GM13977 (cell line): ENCODE results near the gene FYB2.

Source experiments
- DNase-seq: peaks from one replicate; pipeline ENCODE4 v3.0.0; 2012; ENCODE audit warnings: low spot score
- CTCF ChIP-seq: IDR thresholded peaks from 2 replicates; pipeline ENCODE4 v1.5.1; 2012; ENCODE audit warnings: mild to moderate bottlenecking, control low read depth; ENCODE audit not compliant: insufficient read depth; ENCODE audit errors: extremely low read depth, missing control alignments
- in situ Hi-C: fragments of 300-500 bp; cut with MboI; formaldehyde crosslinking; loops from one replicate; pipeline ENCODE4 v1.12.0; 2022; ENCODE audit warnings: low sequenced_read_pairs, low pct_unique_long_range_greater_than_20kb, mixed read lengths, inconsistent platforms; ENCODE audit not compliant: unreplicated experiment

Gene FYB2

GRCh38 chr1:56715156-56715555 is 104.0 kb downstream of the FYB2 start:
- no peak for TF ChIP-seq CTCF
- in situ Hi-C loops: no loop called here
- DNase-seq: no peak

GRCh38 chr1:56713112-56713511 is 106.1 kb downstream of the FYB2 start:
- in situ Hi-C loops: no loop called here
- no peak for DNase-seq
- no peak for TF ChIP-seq CTCF

GRCh38 chr1:56712150-56712549 is 107.1 kb downstream of the FYB2 start:
- in situ Hi-C loops: no loop called here
- no peak for DNase-seq
- no peak for TF ChIP-seq CTCF

GRCh38 chr1:56710646-56711045 is 108.6 kb downstream of the FYB2 start:
- DNase-seq: no peak
- in situ Hi-C loops: no loop called here
- TF ChIP-seq CTCF: no peak

GRCh38 chr1:56709995-56710394 is 109.2 kb downstream of the FYB2 start:
- in situ Hi-C loops: no loop called here

GRCh38 chr1:56709269-56709880 is 109.8 kb downstream of the FYB2 start:
- peak; percentile 24 for DNase-seq
- TF ChIP-seq CTCF: peak; percentile 37
- in situ Hi-C loops: no loop called here

More at GRCh38 chr1:56709995-56710394, 109.2 kb downstream of the FYB2 start:
- TF ChIP-seq CTCF: no peak
- no peak for DNase-seq
